HG02678 (cell line): ENCODE measurements around the gene HHAT.
"Not testable (repeated sequence)": the region's sequence is repeated elsewhere in the genome, so short reads cannot be mapped to it uniquely, and the experiment has no call there.

Source experiments
- ATAC-seq: cut with Tn5 transposase; IDR thresholded peaks from one replicate; pipeline ENCODE4 v1.9.1; 2021; ENCODE audit warnings: mild to moderate bottlenecking, moderate library complexity; ENCODE audit not compliant: unreplicated experiment

The HHAT gene

GRCh38 chr1:210627755-210628154 lies 299.1 kb downstream of the HHAT start:
- ATAC-seq = no peak

GRCh38 chr1:210629276-210629675 lies 300.6 kb downstream of the HHAT start:
- ATAC-seq = no peak

DNA sequence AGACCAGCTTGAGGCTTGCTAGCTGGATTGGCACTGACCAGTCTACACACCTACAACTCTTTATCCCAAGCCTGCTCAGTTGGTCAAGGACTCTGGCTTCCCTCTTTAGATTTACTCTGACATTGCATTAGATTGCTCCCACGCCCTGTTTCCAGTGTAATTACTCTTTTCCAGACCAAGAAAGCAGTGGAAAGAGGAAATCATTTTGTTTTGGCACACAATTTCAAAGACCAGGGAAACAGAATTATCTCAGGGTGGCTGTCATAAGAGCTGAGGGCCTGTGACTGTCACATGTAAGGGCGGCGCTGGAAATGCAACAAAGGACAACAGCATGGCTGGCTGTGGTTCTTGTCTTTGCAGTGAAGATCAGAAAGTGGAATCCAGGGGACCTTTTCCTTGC lies 302.7 kb downstream of the HHAT start:
- no peak for ATAC-seq

DNA sequence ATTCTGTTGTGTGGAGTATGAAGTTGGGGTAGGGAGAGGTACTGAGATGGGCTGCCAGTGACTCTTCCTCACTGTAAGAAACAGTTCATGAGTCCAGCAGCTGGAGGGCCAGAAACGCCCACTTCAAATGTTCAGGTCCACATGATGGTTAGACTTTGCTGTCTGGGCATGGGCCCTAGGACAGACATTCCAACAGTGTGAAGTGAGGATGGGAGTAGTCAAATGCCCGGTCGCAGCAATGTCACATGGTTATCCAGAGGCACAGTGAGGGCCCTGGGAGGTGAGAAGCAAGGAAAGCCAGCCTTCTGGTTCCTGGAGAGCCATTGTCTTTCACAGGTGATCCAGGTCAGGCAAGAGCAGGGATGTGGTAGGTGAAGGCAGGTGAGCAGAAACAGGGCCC lies 304.4 kb downstream of the HHAT start:
- ATAC-seq = no peak

DNA sequence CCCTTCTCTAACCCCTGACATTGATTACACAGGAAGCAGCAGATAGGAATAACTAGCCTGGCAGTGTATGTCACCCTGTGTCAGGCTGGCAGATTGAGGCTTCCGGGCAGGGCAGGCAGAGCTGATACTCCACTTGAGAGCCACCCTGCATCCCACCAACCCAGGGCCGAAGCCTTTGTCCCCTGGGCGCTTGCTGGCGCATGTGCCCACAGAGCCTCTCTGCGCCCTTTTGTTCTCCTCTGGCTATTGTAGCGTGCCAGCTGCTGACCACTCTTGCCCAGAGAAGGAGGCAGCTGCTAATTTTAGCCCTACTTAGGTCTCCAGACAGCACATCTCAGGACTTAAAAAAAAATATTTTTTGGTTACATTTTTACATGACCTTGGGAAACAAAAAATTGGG lies 304.9 kb downstream of the HHAT start:
- ATAC-seq = no peak

- ATAC-seq = no peak
Observed at GRCh38 chr1:210635108-210635507, 306.4 kb downstream of the HHAT start.

DNA sequence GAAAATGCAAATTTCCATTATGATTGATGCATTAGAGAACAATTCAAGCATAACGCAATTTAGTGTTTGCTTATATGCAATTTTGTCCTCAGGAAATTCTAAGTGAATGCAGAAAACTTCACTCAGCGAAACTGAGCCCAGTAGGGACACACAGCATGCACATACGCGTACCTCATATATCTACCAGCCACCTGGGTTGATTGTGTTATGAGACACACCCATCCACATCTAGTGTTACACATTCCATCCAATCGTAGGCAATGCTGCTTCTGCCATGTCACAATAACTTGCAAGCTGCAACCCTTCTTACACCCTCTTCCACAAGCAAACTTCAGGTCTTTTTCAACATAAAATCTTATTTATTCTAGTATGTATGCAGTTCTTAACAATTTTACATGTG lies 312.9 kb downstream of the HHAT start:
- no peak for ATAC-seq

DNA sequence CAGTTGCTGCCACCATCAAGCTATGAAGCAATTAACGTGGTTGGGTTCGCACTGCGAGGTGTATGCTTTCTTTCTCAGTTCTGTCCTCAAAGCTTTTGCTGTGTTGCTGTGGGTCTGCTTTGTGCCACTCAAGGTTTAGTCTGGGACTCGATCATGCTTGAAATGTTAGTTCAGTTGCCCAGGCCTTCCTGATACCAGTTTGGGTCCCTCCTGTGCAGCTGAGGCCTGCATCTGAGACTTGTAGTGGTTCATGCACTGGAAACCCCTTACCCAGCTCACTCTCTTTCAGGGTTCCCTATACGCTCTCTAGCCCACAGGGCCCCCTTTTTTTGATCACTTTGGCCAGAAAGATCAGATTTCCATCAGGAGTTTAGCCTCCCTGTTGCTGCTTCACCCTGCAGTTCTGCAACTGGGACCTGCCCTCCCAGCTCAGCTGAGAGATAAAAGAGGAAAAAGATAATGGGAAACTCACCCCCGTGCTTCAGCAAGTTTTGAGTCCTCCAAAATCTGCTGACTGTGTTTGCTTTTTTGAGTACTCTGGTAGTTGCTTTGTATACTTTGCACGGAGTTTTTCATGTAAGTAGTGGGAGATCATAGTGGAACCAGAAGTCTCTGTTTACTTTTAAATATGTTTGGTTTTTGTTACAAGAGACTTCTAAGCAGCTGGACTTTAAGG lies 317.0 kb downstream of the HHAT start:
- no peak for ATAC-seq

GRCh38 chr1:210646258-210646616 lies 317.5 kb downstream of the HHAT start:
- ATAC-seq = no peak

DNA sequence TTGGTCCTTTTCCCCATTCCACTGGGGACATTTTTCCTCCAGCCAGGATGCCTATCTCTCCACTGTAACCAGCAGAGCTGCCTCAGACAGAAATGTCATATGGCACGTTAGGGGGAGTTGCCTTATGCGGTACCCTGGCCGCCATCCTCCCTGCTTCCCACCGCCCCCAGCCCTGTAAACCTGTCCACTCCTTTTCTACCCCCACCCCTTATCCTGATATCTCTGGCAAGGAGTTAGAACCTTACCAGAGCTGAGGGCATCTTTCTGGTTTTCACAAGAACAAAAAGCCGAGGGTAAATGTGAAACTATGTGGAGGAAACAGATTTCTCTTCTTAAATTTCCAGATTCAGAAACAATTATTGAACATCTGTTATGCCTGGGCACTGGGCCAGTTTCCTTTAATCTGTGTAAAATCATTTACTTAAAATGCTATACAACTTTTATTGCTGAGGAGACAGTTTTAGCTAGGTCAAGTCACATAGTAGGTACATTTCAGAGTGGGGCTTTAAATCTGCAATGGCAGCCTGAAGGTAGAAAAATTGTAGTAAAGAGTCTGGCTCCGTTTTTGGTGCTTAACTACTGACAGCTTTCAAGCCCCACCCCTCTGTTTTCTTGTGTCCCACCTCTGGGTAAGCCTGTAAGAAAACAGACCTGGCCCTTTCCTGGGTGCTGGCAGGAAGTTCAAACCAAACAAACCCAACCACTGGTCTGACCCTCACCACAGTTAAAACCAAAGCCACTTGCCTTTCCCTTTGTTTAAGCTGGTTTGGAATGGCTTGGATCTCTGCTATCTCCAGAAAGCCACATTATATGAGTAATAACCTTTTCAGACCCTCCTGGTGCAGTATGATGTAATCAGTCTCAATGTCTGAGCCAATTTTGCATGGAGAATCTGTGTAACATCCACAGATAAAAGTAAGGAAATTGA lies 319.0 kb downstream of the HHAT start:
- no peak for ATAC-seq

DNA sequence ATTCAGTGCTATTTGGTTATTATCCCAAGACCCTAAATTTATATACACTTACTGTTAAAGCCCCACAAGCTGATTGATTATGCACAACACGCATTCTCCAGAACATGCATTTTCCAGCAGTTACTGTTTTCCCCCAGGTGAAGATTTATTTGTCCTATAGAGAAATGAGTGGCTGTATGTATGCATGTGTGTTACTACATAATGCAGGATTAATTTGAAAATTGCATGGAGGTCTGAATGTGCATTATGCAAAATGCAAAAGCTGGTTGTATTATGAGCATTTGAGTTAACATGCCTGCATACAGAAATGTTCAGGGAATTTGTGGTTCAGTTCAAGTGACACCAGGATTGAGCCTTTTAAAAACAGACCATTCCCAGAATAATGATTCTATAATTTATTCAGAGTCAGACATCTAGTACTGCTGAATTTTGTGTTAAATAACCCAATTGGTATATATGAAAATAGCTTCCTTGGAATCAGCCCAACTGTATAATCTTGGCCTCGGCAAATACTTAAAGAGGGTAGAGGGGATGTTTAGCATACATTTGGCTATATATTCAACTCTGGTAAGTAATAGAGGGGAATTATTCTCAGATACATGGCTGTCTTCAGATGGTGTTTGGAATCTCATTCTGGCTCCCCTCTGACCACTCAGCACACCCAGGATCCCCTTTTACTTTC lies 320.0 kb downstream of the HHAT start:
- ATAC-seq = no peak

- ATAC-seq = no peak
Observed at GRCh38 chr1:210650403-210650802, 321.7 kb downstream of the HHAT start.

GRCh38 chr1:210652329-210652954 lies 323.7 kb downstream of the HHAT start:
- ATAC-seq = no peak

DNA sequence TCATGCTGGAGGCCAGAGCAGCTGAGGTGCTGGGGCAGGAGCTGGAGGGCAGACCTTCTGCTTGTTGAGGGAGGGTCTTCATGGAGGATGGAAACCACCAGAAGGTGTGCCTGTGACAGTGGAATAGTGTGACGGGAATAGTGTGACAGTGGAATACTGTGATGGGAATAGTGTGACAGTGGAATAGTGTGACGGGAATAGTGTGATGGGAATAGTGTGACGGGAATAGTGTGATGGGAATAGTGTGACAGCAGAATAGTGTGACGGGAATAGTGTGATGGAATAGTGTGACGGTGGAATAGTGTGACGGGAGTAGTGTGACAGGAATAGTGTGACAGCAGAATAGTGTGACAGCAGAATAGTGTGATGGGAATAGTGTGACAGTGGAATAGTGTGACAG lies 325.1 kb downstream of the HHAT start:
- no peak for ATAC-seq

GRCh38 chr1:210654176-210654981 lies 325.7 kb downstream of the HHAT start:
- ATAC-seq = no peak

- ATAC-seq = no peak
Observed at GRCh38 chr1:210655511-210655910, 326.8 kb downstream of the HHAT start.

DNA sequence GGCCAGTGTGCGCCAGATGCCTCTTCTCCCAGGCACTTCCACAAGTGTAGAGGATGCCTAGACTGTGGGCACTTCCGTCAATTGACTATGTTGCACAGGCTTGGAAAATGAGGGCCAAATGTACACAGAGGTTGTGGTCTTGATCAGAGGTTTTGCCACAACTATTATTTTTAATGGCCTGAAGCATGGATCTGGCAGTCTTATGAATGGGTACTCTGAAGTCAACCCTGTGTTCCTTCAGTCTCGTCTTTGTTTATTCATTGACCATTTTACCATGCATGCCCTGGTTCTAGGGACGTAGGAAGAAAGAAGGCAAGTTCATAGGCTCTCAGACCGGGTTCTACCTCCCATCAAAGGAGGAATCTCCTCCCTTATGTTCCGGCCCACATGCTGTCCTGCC lies 329.1 kb downstream of the HHAT start:
- ATAC-seq = no peak

DNA sequence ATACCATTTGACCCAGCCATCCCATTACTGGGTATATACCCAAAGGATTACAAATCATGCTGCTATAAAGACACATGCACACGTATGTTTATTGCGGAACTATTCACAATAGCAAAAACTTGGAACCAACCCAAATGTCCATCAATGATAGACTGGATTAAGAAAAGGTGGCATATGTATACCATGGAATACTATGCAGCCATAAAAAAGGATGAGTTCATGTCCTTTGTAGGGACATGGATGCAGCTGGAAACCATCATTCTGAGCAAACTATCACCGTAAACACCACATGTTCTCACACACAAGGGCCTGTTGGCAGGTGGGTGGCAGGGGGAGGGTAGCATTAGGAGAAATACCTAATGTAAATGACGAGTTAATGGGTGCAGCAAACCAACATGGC lies 332.8 kb downstream of the HHAT start:
- not testable (repeated sequence) for ATAC-seq

DNA sequence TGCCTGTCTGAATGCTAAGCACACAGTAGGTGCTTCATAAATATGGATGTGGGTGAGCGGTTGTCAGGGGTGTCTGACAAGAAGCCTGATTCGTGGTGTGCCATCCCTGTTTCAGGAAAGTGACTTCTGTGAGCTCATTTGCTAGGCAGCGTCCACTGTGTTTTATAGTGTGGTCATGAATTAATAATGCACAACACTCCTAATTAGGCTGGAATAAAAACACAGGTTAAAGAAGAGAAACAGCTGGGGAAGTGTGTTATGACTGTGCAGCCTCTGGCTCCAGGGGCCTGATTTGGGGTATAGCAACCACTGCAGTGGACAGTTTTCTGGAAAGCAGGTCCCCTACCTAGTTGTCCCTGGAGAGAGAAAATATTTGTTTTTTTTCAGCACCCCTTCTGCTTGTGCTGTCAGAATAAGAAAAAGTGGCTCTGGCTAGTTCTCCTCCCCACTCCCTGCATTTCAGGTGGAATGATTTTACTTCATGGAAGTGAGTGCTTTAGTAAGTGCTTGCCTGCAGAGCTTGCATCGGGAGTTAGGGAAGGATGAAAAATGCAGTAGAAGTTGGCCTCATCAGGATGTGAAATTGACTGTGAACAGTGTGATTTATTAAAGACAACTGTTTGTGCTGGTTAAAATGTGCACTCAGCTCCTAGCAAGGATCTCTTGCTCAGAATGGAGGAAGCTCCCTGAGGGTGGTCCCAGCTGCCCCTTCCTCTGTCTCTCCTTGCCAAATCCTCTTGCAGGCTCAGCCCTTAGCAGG lies 333.8 kb downstream of the HHAT start:
- ATAC-seq = no peak
